AG04450 (cell line): ENCODE measurements around the gene NEDD4. TPM values are rescaled to one million over a fixed set of nuclear protein-coding genes. Genes with fewer than 3 reads are reported as not detected.
"Not testable (repeated sequence)": the region's sequence is repeated elsewhere in the genome, so short reads cannot be mapped to it uniquely, and the experiment has no call there.

Experiments
- CTCF ChIA-PET: fragments of 300-600, 350-600 bp; formaldehyde crosslinking; extraction: SDS; loops from one replicate; lab custom pipeline; 2022; ENCODE audit warnings: antibody characterized with exemption, inconsistent platforms; lab: Charles Lee
- POLR2A ChIA-PET: fragments of 350-600 bp; formaldehyde crosslinking; extraction: SDS; loops from one replicate; lab custom pipeline; 2021; ENCODE audit warnings: antibody characterized with exemption, inconsistent platforms; lab: Yijun Ruan, JAX
- DNase-seq: peaks from one replicate; pipeline ENCODE4 v3.0.0-alpha.2; 2011; ENCODE audit warnings: low read depth, low spot score
- H3K27ac ChIP-seq: one replicate; pipeline ENCODE4 v1.5.1; 2012; ENCODE audit warnings: low read depth, low read length, control low read depth
- H3K27me3 ChIP-seq: one replicate; pipeline ENCODE4 v1.6.0; 2012; ENCODE audit warnings: low read length; ENCODE audit not compliant: control insufficient read depth, insufficient read depth
- H3K4me3 ChIP-seq: 2 replicates; pipeline ENCODE4 v1.5.1; 2011; ENCODE audit warnings: mild to moderate bottlenecking, low read depth, low read length, control low read depth
- H3K9me3 ChIP-seq: 2 replicates; pipeline ENCODE4 v1.5.1; 2012; ENCODE audit warnings: low read length; ENCODE audit not compliant: control insufficient read depth, insufficient read depth
- polyA plus RNA-seq: library from polyadenylated mRNA; depleted of rRNA; stranded (reverse); fragments of >200 nt; gene quantifications from 2 replicates; pipeline ENCODE4 v1.2.3, GENCODE V29; 2011
- TF ChIP-seq, protein P1 (sequence below): IDR thresholded peaks from 2 replicates; pipeline ENCODE4 v1.5.1; 2011; ENCODE audit warnings: low read depth, low read length, control low read depth, inconsistent platforms

NEDD4 gene
- polyA plus RNA-seq, 1 experiment, result 57.8 TPM

GRCh38 chr15:55869660-55870059 lies 123.8 kb downstream of the NEDD4 start:
- no peaks in the 10 kb centered on the region for H3K27me3 ChIP-seq
- no peaks in the 10 kb centered on the region for H3K9me3 ChIP-seq
- H3K27ac ChIP-seq, result no peak overlapping the region
- TF ChIP-seq, protein P1, sequence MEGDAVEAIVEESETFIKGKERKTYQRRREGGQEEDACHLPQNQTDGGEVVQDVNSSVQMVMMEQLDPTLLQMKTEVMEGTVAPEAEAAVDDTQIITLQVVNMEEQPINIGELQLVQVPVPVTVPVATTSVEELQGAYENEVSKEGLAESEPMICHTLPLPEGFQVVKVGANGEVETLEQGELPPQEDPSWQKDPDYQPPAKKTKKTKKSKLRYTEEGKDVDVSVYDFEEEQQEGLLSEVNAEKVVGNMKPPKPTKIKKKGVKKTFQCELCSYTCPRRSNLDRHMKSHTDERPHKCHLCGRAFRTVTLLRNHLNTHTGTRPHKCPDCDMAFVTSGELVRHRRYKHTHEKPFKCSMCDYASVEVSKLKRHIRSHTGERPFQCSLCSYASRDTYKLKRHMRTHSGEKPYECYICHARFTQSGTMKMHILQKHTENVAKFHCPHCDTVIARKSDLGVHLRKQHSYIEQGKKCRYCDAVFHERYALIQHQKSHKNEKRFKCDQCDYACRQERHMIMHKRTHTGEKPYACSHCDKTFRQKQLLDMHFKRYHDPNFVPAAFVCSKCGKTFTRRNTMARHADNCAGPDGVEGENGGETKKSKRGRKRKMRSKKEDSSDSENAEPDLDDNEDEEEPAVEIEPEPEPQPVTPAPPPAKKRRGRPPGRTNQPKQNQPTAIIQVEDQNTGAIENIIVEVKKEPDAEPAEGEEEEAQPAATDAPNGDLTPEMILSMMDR, result no peak
- no peak overlapping the region for H3K4me3 ChIP-seq
- no peak for DNase-seq
- ChIA-PET POLR2A (no interaction called here), CTCF (no interaction called here)

- H3K9me3 ChIP-seq, result no peaks in the 10 kb centered on the region
- no peaks in the 10 kb centered on the region for H3K27me3 ChIP-seq
- no peak for DNase-seq
- no peak overlapping the region for H3K4me3 ChIP-seq
- CTCF ChIA-PET, result no interaction called here
- TF ChIP-seq, protein P1, result no peak
- no peak overlapping the region for H3K27ac ChIP-seq
- POLR2A ChIA-PET, result no interaction called here
These were observed 124.7 kb downstream of the NEDD4 start for GRCh38 chr15:55868707-55869106.

GRCh38 chr15:55868291-55868690 lies 125.1 kb downstream of the NEDD4 start:
- DNase-seq, POLR2A ChIA-PET, H3K4me3 ChIP-seq, H3K9me3 ChIP-seq, CTCF ChIA-PET, H3K27me3 ChIP-seq, H3K27ac ChIP-seq: not testable (repeated sequence)

DNA sequence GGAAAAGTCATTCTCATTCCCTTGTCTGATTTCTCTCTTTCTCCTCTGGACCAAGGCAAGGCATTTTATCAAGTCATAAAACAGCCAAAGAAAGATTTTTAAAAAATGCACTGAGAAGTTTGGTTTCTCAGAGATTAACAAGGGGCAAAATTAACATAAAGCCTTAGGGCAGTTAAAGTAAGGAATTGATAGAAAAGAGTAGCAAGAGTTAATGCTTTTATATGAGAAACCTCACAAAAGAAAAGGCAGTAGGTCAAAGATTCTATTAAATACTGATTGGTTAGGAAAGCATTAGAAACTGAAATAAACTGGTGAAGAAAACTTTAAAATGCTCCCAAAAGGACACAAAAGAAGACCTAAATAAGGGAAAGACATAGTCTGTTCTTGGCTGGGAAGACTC lies 129.5 kb downstream of the NEDD4 start:
- POLR2A ChIA-PET, result no interaction called here
- DNase-seq, result no peak
- CTCF ChIA-PET, result no interaction called here
- H3K4me3 ChIP-seq, result no peak overlapping the region
- TF ChIP-seq, protein P1, result no peak
- no peaks in the 10 kb centered on the region for H3K27me3 ChIP-seq
- no peaks in the 10 kb centered on the region for H3K9me3 ChIP-seq
- no peak overlapping the region for H3K27ac ChIP-seq

- no peaks in the 10 kb centered on the region for H3K9me3 ChIP-seq
- no peaks in the 10 kb centered on the region for H3K27me3 ChIP-seq
- POLR2A ChIA-PET, result interaction anchor here (0.7 kb wide), 1 partner anchor 293 kb away, joined by 3 read pairs; no protein-coding TSS in a partner anchor
- no peak overlapping the region for H3K27ac ChIP-seq
- TF ChIP-seq, protein P1, result no peak
- CTCF ChIA-PET, result interaction anchor here (0.6 to 2.4 kb wide), 3 partner anchors 15 to 55 kb away, joined by 4 to 15 read pairs (median 5); no protein-coding TSS in a partner anchor
- no peak overlapping the region for H3K4me3 ChIP-seq
- DNase-seq, result no peak
These were observed 132.3 kb downstream of the NEDD4 start for GRCh38 chr15:55861115-55861514.
